ENCODE results near the gene ERP27.

Gene ERP27

GRCh38 chr12:14960548-14961465 is 22.5 kb upstream of the ERP27 start:
- no peak overlapping the region for H3K27ac ChIP-seq (ENCODE audit: insufficient read depth, low read depth, low read length, poor library complexity, severe bottlenecking)

GRCh38 chr12:14959916-14960496 is 21.7 kb upstream of the ERP27 start:
- Histone ChIP-seq H3K27ac (ENCODE audit: insufficient read depth, low read depth, low read length, poor library complexity, severe bottlenecking) (no peak overlapping the region), H3K9me3 (ENCODE audit: control insufficient read depth, low read length) (no peaks in the 10 kb centered on the region), H3K36me3 (ENCODE audit: control insufficient read depth, insufficient read depth, low read length) (no peaks in the 10 kb centered on the region), H3K27me3 (ENCODE audit: control insufficient read depth, insufficient read depth, low read length, poor library complexity, severe bottlenecking) (no peaks in the 10 kb centered on the region), H3K4me1 (ENCODE audit: control insufficient read depth, insufficient read depth, low read length) (no peaks in the 10 kb centered on the region), H3K4me3 (ENCODE audit: insufficient read depth, low read depth, low read length) (no peak overlapping the region)
- 92 to 96% methylated on average over 4 of the region's 4 CpGs for WGBS, 2 experiments

More at GRCh38 chr12:14960548-14961465, 22.5 kb upstream of the ERP27 start:
- WGBS, 2 experiments: 83 to 87% methylated on average over 13 of the region's 13 CpGs
- Histone ChIP-seq H3K27me3 (ENCODE audit: control insufficient read depth, insufficient read depth, low read length, poor library complexity, severe bottlenecking) (no peaks in the 10 kb centered on the region), H3K4me3 (ENCODE audit: insufficient read depth, low read depth, low read length) (no peak overlapping the region), H3K36me3 (ENCODE audit: control insufficient read depth, insufficient read depth, low read length) (no peaks in the 10 kb centered on the region), H3K4me1 (ENCODE audit: control insufficient read depth, insufficient read depth, low read length) (no peaks in the 10 kb centered on the region), H3K9me3 (ENCODE audit: control insufficient read depth, low read length) (no peaks in the 10 kb centered on the region)

DNA sequence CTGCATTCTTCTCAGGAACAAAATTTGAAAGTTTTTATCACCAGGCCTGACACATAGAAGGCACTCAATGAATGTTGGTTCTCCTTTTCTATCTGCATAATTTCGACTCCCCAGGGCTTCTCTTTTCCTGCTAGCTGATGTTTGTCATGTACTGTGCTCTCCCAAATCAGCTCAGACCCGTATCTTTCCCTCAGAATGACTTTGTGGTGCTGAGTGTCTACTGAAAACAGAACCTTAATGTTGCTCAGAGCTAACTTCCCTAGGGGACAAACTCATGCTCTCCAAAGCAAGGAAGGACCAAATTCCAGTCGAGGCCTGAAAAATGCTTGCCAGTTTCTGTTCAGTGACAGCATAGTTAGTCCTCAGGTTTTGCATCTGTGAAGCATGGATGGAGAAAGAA is 21.1 kb upstream of the ERP27 start:
- Histone ChIP-seq H3K27ac (ENCODE audit: insufficient read depth, low read depth, low read length, poor library complexity, severe bottlenecking) (no peak overlapping the region), H3K4me1 (ENCODE audit: control insufficient read depth, insufficient read depth, low read length) (no peaks in the 10 kb centered on the region), H3K36me3 (ENCODE audit: control insufficient read depth, insufficient read depth, low read length) (no peaks in the 10 kb centered on the region), H3K4me3 (ENCODE audit: insufficient read depth, low read depth, low read length) (no peak overlapping the region), H3K9me3 (ENCODE audit: control insufficient read depth, low read length) (no peaks in the 10 kb centered on the region), H3K27me3 (ENCODE audit: control insufficient read depth, insufficient read depth, low read length, poor library complexity, severe bottlenecking) (no peaks in the 10 kb centered on the region)
- 83 to 91% methylated on average over 3 of the region's 3 CpGs for WGBS, 2 experiments

DNA sequence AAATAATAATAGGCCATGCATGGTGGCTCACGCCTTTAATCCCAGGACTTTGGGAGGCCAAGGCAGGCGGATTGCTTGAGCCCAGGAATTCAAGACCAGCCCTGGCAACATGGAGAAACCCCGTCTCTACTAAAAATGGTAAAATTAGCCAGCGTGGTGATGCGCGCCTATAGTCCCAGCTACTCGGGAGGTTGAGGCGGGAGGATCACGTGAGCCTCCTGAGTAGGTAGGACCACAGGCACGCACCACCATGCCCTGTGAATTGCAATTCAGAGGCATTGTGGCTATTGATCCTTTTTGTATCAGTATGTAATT is 20.7 kb upstream of the ERP27 start:
- H3K27ac ChIP-seq (ENCODE audit: insufficient read depth, low read depth, low read length, poor library complexity, severe bottlenecking): no peak overlapping the region
- 95% methylated on average over 10 of the region's 10 CpGs for WGBS, 2 experiments
- no peak overlapping the region for H3K4me3 ChIP-seq (ENCODE audit: insufficient read depth, low read depth, low read length)

DNA sequence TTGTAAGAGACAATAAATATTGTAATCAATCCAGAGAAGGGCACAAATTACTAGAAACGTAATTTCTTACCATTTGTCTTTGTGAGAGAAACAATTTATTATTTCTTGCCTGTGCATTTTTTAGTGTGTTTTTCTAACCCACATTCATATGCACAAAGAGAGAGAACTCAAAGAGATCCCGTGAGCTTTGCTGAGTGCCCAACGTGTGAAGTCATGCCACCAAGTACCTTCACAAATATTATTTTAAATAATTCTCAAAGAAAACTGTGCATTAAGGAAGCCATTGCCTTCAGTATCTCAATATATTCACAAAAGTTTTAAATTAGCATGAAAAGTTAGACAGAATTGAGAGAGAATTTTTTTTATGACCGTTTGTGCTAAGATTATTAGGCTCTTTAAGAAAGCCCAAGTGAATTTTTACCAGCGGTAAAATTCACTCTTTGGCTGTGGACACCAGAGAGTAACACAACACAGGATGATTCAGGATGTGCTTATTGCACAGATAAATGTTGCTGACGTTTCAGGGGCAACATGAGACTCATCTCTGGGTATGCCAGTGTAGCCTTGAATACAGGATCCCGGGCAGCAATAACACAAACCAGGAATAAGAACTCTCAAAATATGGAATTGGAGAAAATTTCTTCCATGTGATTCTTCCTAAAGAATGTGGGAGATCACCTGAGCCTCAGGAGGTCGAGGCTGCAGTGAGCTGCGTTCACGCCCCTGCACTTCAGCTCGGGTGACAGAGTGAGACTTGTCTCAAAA is 20.2 kb upstream of the ERP27 start:
- Histone ChIP-seq H3K4me3 (ENCODE audit: insufficient read depth, low read depth, low read length) (no peak overlapping the region), H3K27ac (ENCODE audit: insufficient read depth, low read depth, low read length, poor library complexity, severe bottlenecking) (no peak overlapping the region), H3K9me3 (ENCODE audit: control insufficient read depth, low read length) (no peaks in the 10 kb centered on the region), H3K4me1 (ENCODE audit: control insufficient read depth, insufficient read depth, low read length) (no peaks in the 10 kb centered on the region), H3K36me3 (ENCODE audit: control insufficient read depth, insufficient read depth, low read length) (no peaks in the 10 kb centered on the region), H3K27me3 (ENCODE audit: control insufficient read depth, insufficient read depth, low read length, poor library complexity, severe bottlenecking) (no peaks in the 10 kb centered on the region)
- WGBS, 2 experiments: 90 to 92% methylated on average over 9 to 11 of the region's 11 CpGs

More for the DNA sequence above, 20.7 kb upstream of the ERP27 start:
- Histone ChIP-seq H3K36me3 (ENCODE audit: control insufficient read depth, insufficient read depth, low read length) (no peaks in the 10 kb centered on the region), H3K9me3 (ENCODE audit: control insufficient read depth, low read length) (no peaks in the 10 kb centered on the region), H3K4me1 (ENCODE audit: control insufficient read depth, insufficient read depth, low read length) (no peaks in the 10 kb centered on the region), H3K27me3 (ENCODE audit: control insufficient read depth, insufficient read depth, low read length, poor library complexity, severe bottlenecking) (no peaks in the 10 kb centered on the region)

DNA sequence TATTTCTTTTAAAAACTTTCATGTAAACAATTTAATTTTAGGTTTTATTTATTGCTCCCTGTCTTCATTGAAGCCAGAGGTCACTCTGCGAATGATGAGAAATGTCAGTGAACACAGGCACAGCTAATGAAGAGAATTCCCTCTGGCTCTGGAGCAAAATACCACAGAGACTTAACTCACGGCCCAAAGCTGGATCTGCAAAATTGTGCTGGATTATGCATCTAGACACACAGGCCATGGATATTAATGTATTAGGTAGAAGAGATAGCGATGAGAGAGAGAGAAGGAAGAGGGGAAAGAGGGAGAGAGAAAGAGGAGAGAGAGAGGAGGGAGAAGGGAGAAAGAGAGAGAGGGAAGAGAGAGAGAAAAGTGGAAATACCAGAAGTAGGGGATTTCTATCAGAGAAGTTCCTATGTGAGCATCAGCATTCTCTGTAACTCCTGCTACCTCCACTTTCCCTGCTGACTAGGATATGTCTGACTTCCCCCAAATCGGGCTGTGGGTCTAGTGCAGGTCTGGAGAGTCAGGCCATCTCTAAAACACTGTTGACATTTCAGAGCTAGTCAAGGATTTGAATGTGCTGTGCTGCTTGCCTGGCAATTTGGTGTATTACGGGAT is 19.3 kb upstream of the ERP27 start:
- no peaks in the 10 kb centered on the region for H3K9me3 ChIP-seq (ENCODE audit: control insufficient read depth, low read length)
- 91 to 92% methylated on average over 5 of the region's 5 CpGs for WGBS, 2 experiments
- H3K27me3 ChIP-seq (ENCODE audit: control insufficient read depth, insufficient read depth, low read length, poor library complexity, severe bottlenecking): no peaks in the 10 kb centered on the region
- H3K4me1 ChIP-seq (ENCODE audit: control insufficient read depth, insufficient read depth, low read length): no peaks in the 10 kb centered on the region
- no peak overlapping the region for H3K27ac ChIP-seq (ENCODE audit: insufficient read depth, low read depth, low read length, poor library complexity, severe bottlenecking)
- no peaks in the 10 kb centered on the region for H3K36me3 ChIP-seq (ENCODE audit: control insufficient read depth, insufficient read depth, low read length)
- no peak overlapping the region for H3K4me3 ChIP-seq (ENCODE audit: insufficient read depth, low read depth, low read length)

- H3K4me1 ChIP-seq (ENCODE audit: control insufficient read depth, insufficient read depth, low read length): no peaks in the 10 kb centered on the region
- no peak overlapping the region for H3K27ac ChIP-seq (ENCODE audit: insufficient read depth, low read depth, low read length, poor library complexity, severe bottlenecking)
- H3K36me3 ChIP-seq (ENCODE audit: control insufficient read depth, insufficient read depth, low read length): no peaks in the 10 kb centered on the region
- WGBS, 2 experiments: 93 to 100% methylated on average over 2 of the region's 2 CpGs
- H3K9me3 ChIP-seq (ENCODE audit: control insufficient read depth, low read length): no peaks in the 10 kb centered on the region
- no peak overlapping the region for H3K4me3 ChIP-seq (ENCODE audit: insufficient read depth, low read depth, low read length)
- no peaks in the 10 kb centered on the region for H3K27me3 ChIP-seq (ENCODE audit: control insufficient read depth, insufficient read depth, low read length, poor library complexity, severe bottlenecking)
Observed at GRCh38 chr12:14956905-14957304, 18.6 kb upstream of the ERP27 start.

GRCh38 chr12:14956024-14956891 is 17.9 kb upstream of the ERP27 start:
- Histone ChIP-seq H3K9me3 (ENCODE audit: control insufficient read depth, low read length) (no peaks in the 10 kb centered on the region), H3K27ac (ENCODE audit: insufficient read depth, low read depth, low read length, poor library complexity, severe bottlenecking) (no peak overlapping the region), H3K36me3 (ENCODE audit: control insufficient read depth, insufficient read depth, low read length) (no peaks in the 10 kb centered on the region), H3K27me3 (ENCODE audit: control insufficient read depth, insufficient read depth, low read length, poor library complexity, severe bottlenecking) (no peaks in the 10 kb centered on the region), H3K4me3 (ENCODE audit: insufficient read depth, low read depth, low read length) (no peak overlapping the region), H3K4me1 (ENCODE audit: control insufficient read depth, insufficient read depth, low read length) (no peaks in the 10 kb centered on the region)
- 84 to 86% methylated on average over 9 of the region's 9 CpGs for WGBS, 2 experiments

DNA sequence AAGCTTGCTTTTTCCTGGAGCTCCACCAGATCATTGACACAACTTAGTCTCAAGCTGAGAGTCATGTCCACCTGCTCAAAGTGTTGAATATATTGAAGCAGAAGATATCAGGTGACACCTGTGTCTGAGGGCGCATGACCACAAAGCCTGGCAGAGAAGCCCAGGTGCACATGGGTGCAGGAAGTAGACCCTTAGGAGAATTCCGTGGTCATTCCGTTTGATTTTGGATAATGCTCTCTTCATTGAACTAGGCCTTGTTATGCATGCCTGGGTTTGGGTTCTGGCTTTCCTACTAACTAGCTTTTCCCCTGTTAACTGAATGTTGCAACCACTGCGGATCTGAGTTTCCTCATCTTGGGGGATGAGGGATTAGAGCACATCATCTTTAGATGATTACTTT is 15.9 kb upstream of the ERP27 start:
- Histone ChIP-seq H3K9me3 (ENCODE audit: control insufficient read depth, low read length) (no peaks in the 10 kb centered on the region), H3K4me3 (ENCODE audit: insufficient read depth, low read depth, low read length) (no peak overlapping the region), H3K27me3 (ENCODE audit: control insufficient read depth, insufficient read depth, low read length, poor library complexity, severe bottlenecking) (no peaks in the 10 kb centered on the region), H3K36me3 (ENCODE audit: control insufficient read depth, insufficient read depth, low read length) (no peaks in the 10 kb centered on the region), H3K4me1 (ENCODE audit: control insufficient read depth, insufficient read depth, low read length) (no peaks in the 10 kb centered on the region), H3K27ac (ENCODE audit: insufficient read depth, low read depth, low read length, poor library complexity, severe bottlenecking) (no peak overlapping the region)
- WGBS, 2 experiments: 89 to 92% methylated on average over 4 of the region's 4 CpGs
